Measurements from ENCODE around the gene FGB. TPM values are rescaled to one million over a fixed set of nuclear protein-coding genes. Genes with fewer than 3 reads are reported as not detected.

The FGB gene
- total RNA-seq, 1 donor from 2014 or later = 2.8 TPM

DNA sequence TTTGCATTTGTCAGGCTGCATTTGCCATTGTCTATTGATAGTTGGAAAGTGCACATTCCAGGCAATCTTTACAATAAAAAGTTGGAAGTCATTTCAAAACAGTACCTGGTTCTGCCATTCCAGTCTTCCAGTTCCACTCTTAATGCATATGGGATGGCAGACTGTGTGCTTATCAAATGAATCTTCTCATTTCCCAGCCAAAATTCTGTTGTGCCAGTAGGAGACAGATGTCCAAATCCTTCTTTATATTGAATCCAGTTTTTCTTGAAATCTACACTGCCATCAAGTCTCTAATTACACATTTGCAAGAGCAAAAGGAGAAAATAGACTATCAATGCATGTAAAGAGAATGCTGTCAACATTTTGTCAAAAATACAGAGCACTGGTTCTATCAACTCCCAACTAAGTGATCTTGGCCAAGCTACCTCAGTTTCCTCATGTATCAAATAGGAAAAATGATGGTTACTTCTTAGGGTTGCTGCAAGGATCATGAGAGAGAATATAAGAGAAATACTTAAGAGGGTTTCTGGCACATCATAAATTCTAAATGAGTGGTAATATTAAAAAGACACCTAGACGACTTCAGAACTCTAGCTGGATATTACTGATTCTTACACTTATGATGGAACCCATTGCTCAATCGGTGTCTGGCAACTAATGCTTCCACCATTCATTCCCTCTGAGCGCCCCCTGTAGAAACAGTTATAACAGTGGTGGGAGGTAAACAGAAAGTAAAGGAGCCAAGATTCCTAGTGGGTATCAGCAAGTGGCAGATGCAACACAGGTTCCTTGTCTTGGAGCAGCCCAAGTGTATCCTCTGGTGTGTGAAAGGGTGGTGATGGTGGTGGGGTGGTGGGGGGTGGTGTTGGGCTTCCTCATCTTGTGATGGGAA is 45.8 kb downstream of the FGB start:
- Histone ChIP-seq H3K79me2 (ENCODE audit: insufficient read depth, low read length) (no peaks in the 10 kb centered on the region), H3K36me3 (ENCODE audit: insufficient read depth, low read length) (no peaks in the 10 kb centered on the region), H4K20me1 (ENCODE audit: insufficient read depth, low read length) (no peaks in the 10 kb centered on the region), H3K27me3 (ENCODE audit: insufficient read depth, low read length) (no peaks in the 10 kb centered on the region), H2AFZ (ENCODE audit: low read depth, low read length) (no peak overlapping the region), H3K4me2 (ENCODE audit: low read length) (no peak overlapping the region), H3K4me1 (ENCODE audit: insufficient read depth, low read length) (no peaks in the 10 kb centered on the region), H3K27ac (ENCODE audit: low read depth, low read length) (no peak overlapping the region), H3K4me3 (ENCODE audit: insufficient read depth, low read depth, low read length) (no peak overlapping the region), H3K9me3 (ENCODE audit: insufficient read depth, low read depth, low read length) (no peaks in the 10 kb centered on the region), H3K9ac (ENCODE audit: low read length) (no peak overlapping the region)
- no peak for FAIRE-seq
- Mint-ChIP-seq H3K27ac (ENCODE audit: unreplicated experiment) (peak overlapping the region; percentile 44), H3K4me1 (ENCODE audit: low read depth, unreplicated experiment) (no peaks in the 10 kb centered on the region), H3K4me3 (ENCODE audit: unreplicated experiment) (no peak overlapping the region), H3K9me3 (ENCODE audit: unreplicated experiment) (no peaks in the 10 kb centered on the region), H3K27me3 (ENCODE audit: low read depth, unreplicated experiment) (no peaks in the 10 kb centered on the region), H3K36me3 (ENCODE audit: low read depth, unreplicated experiment) (no peaks in the 10 kb centered on the region)
- DNase-seq (ENCODE audit: low read depth) = no peak
- TF ChIP-seq CTCF (IDR thresholded peaks at IDR 0.05; ENCODE audit: insufficient read depth, low read depth, low read length) (no peak), EZH2 (IDR thresholded peaks at IDR 0.05; ENCODE audit: insufficient read depth, low read length) (no peak)

DNA sequence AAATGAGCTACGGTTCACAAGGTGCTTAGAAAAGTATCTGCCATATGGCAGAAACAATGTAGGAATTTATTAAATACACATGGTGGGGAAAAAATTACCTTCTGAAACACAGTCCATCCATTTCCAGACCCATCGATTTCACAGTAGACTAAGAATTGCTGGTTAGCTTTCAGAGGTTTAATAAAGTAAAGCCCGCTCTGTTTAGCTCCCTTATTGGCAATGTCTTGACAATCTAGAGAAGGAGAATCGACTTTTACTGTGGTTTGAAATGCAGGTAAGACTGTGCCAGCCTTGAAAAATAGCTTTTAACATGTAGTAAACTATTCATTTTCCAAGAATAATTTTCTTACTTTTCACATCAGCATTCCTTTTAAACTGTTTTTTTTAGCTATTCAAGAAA is 46.7 kb downstream of the FGB start:
- H3K36me3 ChIP-seq (ENCODE audit: insufficient read depth, low read length) = no peaks in the 10 kb centered on the region
- Mint-ChIP-seq H3K27me3 (ENCODE audit: low read depth, unreplicated experiment) (no peaks in the 10 kb centered on the region), H3K4me3 (ENCODE audit: unreplicated experiment) (no peak overlapping the region), H3K36me3 (ENCODE audit: low read depth, unreplicated experiment) (no peaks in the 10 kb centered on the region), H3K4me1 (ENCODE audit: low read depth, unreplicated experiment) (no peaks in the 10 kb centered on the region), H3K9me3 (ENCODE audit: unreplicated experiment) (no peaks in the 10 kb centered on the region), H3K27ac (ENCODE audit: unreplicated experiment) (no peak overlapping the region)
- FAIRE-seq (no peak), DNase-seq (ENCODE audit: low read depth) (no peak)
- no peaks in the 10 kb centered on the region for H3K9me3 ChIP-seq (ENCODE audit: insufficient read depth, low read depth, low read length)
- H3K4me1 ChIP-seq (ENCODE audit: insufficient read depth, low read length) = no peaks in the 10 kb centered on the region
- no peak overlapping the region for H3K4me2 ChIP-seq (ENCODE audit: low read length)
- TF ChIP-seq EZH2 (IDR thresholded peaks at IDR 0.05; ENCODE audit: insufficient read depth, low read length) = no peak
- no peak overlapping the region for H3K4me3 ChIP-seq (ENCODE audit: insufficient read depth, low read depth, low read length)
- no peak overlapping the region for H2AFZ ChIP-seq (ENCODE audit: low read depth, low read length)
- H3K79me2 ChIP-seq (ENCODE audit: insufficient read depth, low read length) = no peaks in the 10 kb centered on the region
- no peak overlapping the region for H3K9ac ChIP-seq (ENCODE audit: low read length)
- H3K27ac ChIP-seq (ENCODE audit: low read depth, low read length) = no peak overlapping the region
- H4K20me1 ChIP-seq (ENCODE audit: insufficient read depth, low read length) = no peaks in the 10 kb centered on the region
- H3K27me3 ChIP-seq (ENCODE audit: insufficient read depth, low read length) = no peaks in the 10 kb centered on the region

GRCh38 chr4:154610582-154610981 is 47.8 kb downstream of the FGB start:
- Mint-ChIP-seq H3K27ac (ENCODE audit: unreplicated experiment) (no peak overlapping the region), H3K4me1 (ENCODE audit: low read depth, unreplicated experiment) (no peaks in the 10 kb centered on the region), H3K4me3 (ENCODE audit: unreplicated experiment) (no peak overlapping the region), H3K9me3 (ENCODE audit: unreplicated experiment) (no peaks in the 10 kb centered on the region), H3K36me3 (ENCODE audit: low read depth, unreplicated experiment) (no peaks in the 10 kb centered on the region), H3K27me3 (ENCODE audit: low read depth, unreplicated experiment) (no peaks in the 10 kb centered on the region)
- Histone ChIP-seq H3K27me3 (ENCODE audit: insufficient read depth, low read length) (peaks cover 2% of the 10 kb centered on the region), H2AFZ (ENCODE audit: low read depth, low read length) (no peak overlapping the region), H3K4me3 (ENCODE audit: insufficient read depth, low read depth, low read length) (no peak overlapping the region), H3K27ac (ENCODE audit: low read depth, low read length) (no peak overlapping the region), H3K9me3 (ENCODE audit: insufficient read depth, low read depth, low read length) (no peaks in the 10 kb centered on the region), H3K4me1 (ENCODE audit: insufficient read depth, low read length) (no peaks in the 10 kb centered on the region), H3K36me3 (ENCODE audit: insufficient read depth, low read length) (no peaks in the 10 kb centered on the region), H3K4me2 (ENCODE audit: low read length) (no peak overlapping the region), H3K79me2 (ENCODE audit: insufficient read depth, low read length) (no peaks in the 10 kb centered on the region), H3K9ac (ENCODE audit: low read length) (no peak overlapping the region), H4K20me1 (ENCODE audit: insufficient read depth, low read length) (no peaks in the 10 kb centered on the region)
- no peak for TF ChIP-seq CTCF (IDR thresholded peaks at IDR 0.05; ENCODE audit: insufficient read depth, low read depth, low read length)
- no peak for TF ChIP-seq EZH2 (IDR thresholded peaks at IDR 0.05; ENCODE audit: insufficient read depth, low read length)
- no peak for DNase-seq (ENCODE audit: low read depth)
- no peak for FAIRE-seq
